Skeletal muscle cell (primary cell): ENCODE results near the gene GPATCH1.

Experiments used
- DNase-seq: peaks from one replicate; pipeline ENCODE4 v3.0.0-alpha.2; 2010; ENCODE audit warnings: low read depth
- H3K4me3 ChIP-seq: 2 replicates; pipeline ENCODE4 v1.5.1; 2011; ENCODE audit warnings: low read depth, mild to moderate bottlenecking, control low read depth, low read length, moderate library complexity

GPATCH1 gene

GRCh38 chr19:33063356-33063752, 17.6 kb upstream of the GPATCH1 start:
- DNase-seq: no peak
- no peak overlapping the region for H3K4me3 ChIP-seq

- H3K4me3 ChIP-seq: peak overlapping the region; percentile 52
- no peak for DNase-seq
These were observed 17.1 kb upstream of the GPATCH1 start for GRCh38 chr19:33063753-33064457.

- H3K4me3 ChIP-seq: peak overlapping the region; percentile 52
- DNase-seq: no peak
These were observed 16.6 kb upstream of the GPATCH1 start for GRCh38 chr19:33064458-33064791.

- H3K4me3 ChIP-seq: peak within 1 kb of the TSS; percentile 52
- DNase-seq: no peak
These were observed 16.0 kb upstream of the GPATCH1 start, which contains the start of gene RHPN2 for GRCh38 chr19:33064792-33065550. Gene RHPN2 (minus strand): TSS chr19:33064888. CDS start chr19:33064852, 36 bp downstream.

GRCh38 chr19:33066543-33066942, 14.4 kb upstream of the GPATCH1 start:
- DNase-seq: no peak
- H3K4me3 ChIP-seq: no peak overlapping the region

GRCh38 chr19:33067121-33067520, 13.9 kb upstream of the GPATCH1 start:
- DNase-seq: no peak
- H3K4me3 ChIP-seq: no peak overlapping the region

- no peak overlapping the region for H3K4me3 ChIP-seq
- DNase-seq: no peak
These were observed 9.1 kb upstream of the GPATCH1 start for GRCh38 chr19:33071887-33072286.

- DNase-seq: no peak
- H3K4me3 ChIP-seq: no peak overlapping the region
These were observed 5.5 kb upstream of the GPATCH1 start for GRCh38 chr19:33075519-33075918.

GRCh38 chr19:33085570-33086128, 4.7 kb downstream of the GPATCH1 start:
- H3K4me3 ChIP-seq: no peak overlapping the region
- no peak for DNase-seq

- H3K4me3 ChIP-seq: no peak overlapping the region
- DNase-seq: no peak
These were observed 6.0 kb downstream of the GPATCH1 start for GRCh38 chr19:33086955-33087354.

GRCh38 chr19:33089010-33089409, 8.0 kb downstream of the GPATCH1 start:
- H3K4me3 ChIP-seq: no peak overlapping the region
- no peak for DNase-seq

- DNase-seq: no peak
- H3K4me3 ChIP-seq: no peak overlapping the region
These were observed 9.2 kb downstream of the GPATCH1 start for GRCh38 chr19:33090179-33090578.

- DNase-seq: no peak
- no peak overlapping the region for H3K4me3 ChIP-seq
These were observed 12.6 kb downstream of the GPATCH1 start for GRCh38 chr19:33093420-33094210.

- no peak overlapping the region for H3K4me3 ChIP-seq
- no peak for DNase-seq
These were observed 13.6 kb downstream of the GPATCH1 start for GRCh38 chr19:33094436-33095067.

- no peak for DNase-seq
- no peak overlapping the region for H3K4me3 ChIP-seq
These were observed 15.0 kb downstream of the GPATCH1 start for GRCh38 chr19:33096005-33096404.

- no peak for DNase-seq
- H3K4me3 ChIP-seq: no peak overlapping the region
These were observed 17.1 kb downstream of the GPATCH1 start for GRCh38 chr19:33098055-33098534.

GRCh38 chr19:33100894-33101644, 20.1 kb downstream of the GPATCH1 start:
- DNase-seq: no peak

GRCh38 chr19:33102893-33103292, 21.9 kb downstream of the GPATCH1 start:
- DNase-seq: no peak
- H3K4me3 ChIP-seq: no peak overlapping the region

More at GRCh38 chr19:33100894-33101644, 20.1 kb downstream of the GPATCH1 start:
- H3K4me3 ChIP-seq: no peak overlapping the region

GRCh38 chr19:33108161-33108560, 27.2 kb downstream of the GPATCH1 start:
- no peak for DNase-seq
- H3K4me3 ChIP-seq: no peak overlapping the region
